Measurements from ENCODE around the gene KTN1.

DNA sequence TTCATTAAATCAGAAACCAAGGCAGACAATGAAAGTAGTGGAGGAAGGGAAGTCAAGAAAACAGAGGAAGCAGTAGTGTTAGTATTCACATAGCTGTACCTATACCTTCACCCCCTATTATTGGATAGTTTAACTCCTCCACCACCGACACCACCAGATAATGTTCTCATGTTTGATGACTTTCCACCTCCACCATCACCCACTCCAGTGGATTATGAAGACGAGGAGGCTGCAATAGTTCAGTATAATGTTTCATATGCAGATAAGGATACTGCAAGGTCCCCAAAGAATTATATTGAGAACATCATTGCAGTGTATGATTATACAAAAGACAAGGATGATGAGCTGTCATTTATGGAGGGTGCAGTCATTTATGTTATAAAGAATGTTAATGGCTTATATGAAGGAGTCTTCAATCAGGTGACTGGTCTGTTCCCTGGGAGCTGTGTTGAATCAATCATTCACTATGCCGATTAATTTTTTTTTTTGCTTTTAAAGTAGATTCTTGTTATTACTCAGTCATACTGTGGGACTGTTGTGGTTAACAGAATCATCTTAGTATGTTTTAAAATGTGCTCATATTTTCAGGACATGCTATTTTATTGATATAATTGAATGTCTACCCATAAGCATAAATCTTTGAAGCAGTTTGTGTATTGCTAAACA, 32.2 kb upstream of the KTN1 start:
- TF ChIP-seq, protein P1, sequence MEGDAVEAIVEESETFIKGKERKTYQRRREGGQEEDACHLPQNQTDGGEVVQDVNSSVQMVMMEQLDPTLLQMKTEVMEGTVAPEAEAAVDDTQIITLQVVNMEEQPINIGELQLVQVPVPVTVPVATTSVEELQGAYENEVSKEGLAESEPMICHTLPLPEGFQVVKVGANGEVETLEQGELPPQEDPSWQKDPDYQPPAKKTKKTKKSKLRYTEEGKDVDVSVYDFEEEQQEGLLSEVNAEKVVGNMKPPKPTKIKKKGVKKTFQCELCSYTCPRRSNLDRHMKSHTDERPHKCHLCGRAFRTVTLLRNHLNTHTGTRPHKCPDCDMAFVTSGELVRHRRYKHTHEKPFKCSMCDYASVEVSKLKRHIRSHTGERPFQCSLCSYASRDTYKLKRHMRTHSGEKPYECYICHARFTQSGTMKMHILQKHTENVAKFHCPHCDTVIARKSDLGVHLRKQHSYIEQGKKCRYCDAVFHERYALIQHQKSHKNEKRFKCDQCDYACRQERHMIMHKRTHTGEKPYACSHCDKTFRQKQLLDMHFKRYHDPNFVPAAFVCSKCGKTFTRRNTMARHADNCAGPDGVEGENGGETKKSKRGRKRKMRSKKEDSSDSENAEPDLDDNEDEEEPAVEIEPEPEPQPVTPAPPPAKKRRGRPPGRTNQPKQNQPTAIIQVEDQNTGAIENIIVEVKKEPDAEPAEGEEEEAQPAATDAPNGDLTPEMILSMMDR (IDR thresholded peaks at IDR 0.05; ENCODE audit: insufficient read depth, low read length, poor library complexity, severe bottlenecking): no peak
- no peak for TF ChIP-seq EZH2phosphoT487 (conservative IDR thresholded peaks at IDR 0.05; ENCODE audit: low read length)
